ENCODE results near the gene HPCAL4. TPM values are rescaled to one million over a fixed set of nuclear protein-coding genes. Genes with fewer than 3 reads are reported as not detected.

The HPCAL4 gene
- total and polyA plus RNA-seq, 2 experiments from 2014 or later = 0.08 to 1.2 TPM

GRCh38 chr1:39679821-39680220, 11.4 kb downstream of the HPCAL4 start:
- Histone ChIP-seq H4K20me1 (replicated peaks; ENCODE audit: insufficient read depth) (peaks cover 4% of the 10 kb centered on the region; the same call in 1 of the 2 replicates), H2AFZ (no peak overlapping the region), H3K27me3 (ENCODE audit: insufficient read depth) (peaks cover 98% of the 10 kb centered on the region), H3K4me2 (no peak overlapping the region), H3K4me3 (no peak overlapping the region), H3K4me1 (ENCODE audit: insufficient read depth) (no peaks in the 10 kb centered on the region), H3K79me2 (replicated peaks; ENCODE audit: insufficient read depth) (no peaks in the 10 kb centered on the region), H3F3A (replicated peaks; ENCODE audit: low read depth) (no peaks in the 10 kb centered on the region), H3K27ac (ENCODE audit: low read depth) (no peak overlapping the region), H3K36me3 (ENCODE audit: insufficient read depth) (no peaks in the 10 kb centered on the region), H3K9me2 (ENCODE audit: insufficient read depth) (no peaks in the 10 kb centered on the region)
- DNase-seq (ENCODE audit: low spot score) = no peak
- H3K9me3 Mint-ChIP-seq = no peaks in the 10 kb centered on the region
- no peak overlapping the region for H3K27ac Mint-ChIP-seq
- no peaks in the 10 kb centered on the region for H3K36me3 Mint-ChIP-seq (ENCODE audit: low read depth)
- no peak overlapping the region for H3K4me3 Mint-ChIP-seq
- peaks cover 95% of the 10 kb centered on the region for H3K27me3 Mint-ChIP-seq (ENCODE audit: insufficient read depth, low read depth, poor library complexity)
- TF ChIP-seq EZH2phosphoT487 (IDR thresholded peaks at IDR 0.05; ENCODE audit: unreplicated experiment) (no peak), JUNB (IDR thresholded peaks at IDR 0.05; ENCODE audit: unreplicated experiment) (no peak), ZNF114 (CRISPR knock-in tag; IDR thresholded peaks at IDR 0.05) (no peak), ZNF462 (CRISPR knock-in tag; IDR thresholded peaks at IDR 0.05) (no peak), ETS1 (IDR thresholded peaks at IDR 0.05) (no peak)
- ATAC-seq = no peak
- H3K4me1 Mint-ChIP-seq = no peaks in the 10 kb centered on the region

GRCh38 chr1:39678889-39679288, 12.3 kb downstream of the HPCAL4 start:
- Histone ChIP-seq H3K36me3 (ENCODE audit: insufficient read depth) (no peaks in the 10 kb centered on the region), H3K27me3 (ENCODE audit: insufficient read depth) (peaks cover 98% of the 10 kb centered on the region), H3F3A (replicated peaks; ENCODE audit: low read depth) (no peaks in the 10 kb centered on the region), H3K4me1 (ENCODE audit: insufficient read depth) (no peaks in the 10 kb centered on the region), H3K27ac (ENCODE audit: low read depth) (no peak overlapping the region), H3K4me3 (no peak overlapping the region), H3K4me2 (no peak overlapping the region), H3K79me2 (replicated peaks; ENCODE audit: insufficient read depth) (no peaks in the 10 kb centered on the region), H3K9me2 (ENCODE audit: insufficient read depth) (no peaks in the 10 kb centered on the region), H2AFZ (no peak overlapping the region), H4K20me1 (replicated peaks; ENCODE audit: insufficient read depth) (peaks cover 4% of the 10 kb centered on the region; the same call in 1 of the 2 replicates)
- DNase-seq (ENCODE audit: low spot score) (no peak), ATAC-seq (no peak)
- Mint-ChIP-seq H3K27me3 (ENCODE audit: insufficient read depth, low read depth, poor library complexity) (peaks cover 96% of the 10 kb centered on the region), H3K36me3 (ENCODE audit: low read depth) (no peaks in the 10 kb centered on the region), H3K27ac (no peak overlapping the region), H3K4me3 (no peak overlapping the region; the same call in 2 of the 3 replicates), H3K9me3 (no peaks in the 10 kb centered on the region), H3K4me1 (no peaks in the 10 kb centered on the region)
- TF ChIP-seq CTCF (conservative IDR thresholded peaks at IDR 0.05; ENCODE audit: low read depth in 2 of 2) (no peak), ZNF114 (CRISPR knock-in tag; IDR thresholded peaks at IDR 0.05) (no peak), CREB1 (CRISPR knock-in tag; IDR thresholded peaks at IDR 0.05; ENCODE audit: low read depth) (no peak)

Data from GM23338 (cell line).